ENCODE data around the gene LGALS13.

Gene LGALS13

GRCh38 chr19:39602224-39602623, at the start of gene LGALS13:
TSS of gene LGALS13 (plus strand) at chr19:39602524. CDS start at chr19:39602569, 45 bp downstream.
- peak; percentile 82 for DNase-seq

GRCh38 chr19:39553082-39553652, 49.2 kb upstream of the LGALS13 start:
- no peak for DNase-seq

- DNase-seq: no peak
Observed at GRCh38 chr19:39554701-39555311, 47.5 kb upstream of the LGALS13 start.

DNA sequence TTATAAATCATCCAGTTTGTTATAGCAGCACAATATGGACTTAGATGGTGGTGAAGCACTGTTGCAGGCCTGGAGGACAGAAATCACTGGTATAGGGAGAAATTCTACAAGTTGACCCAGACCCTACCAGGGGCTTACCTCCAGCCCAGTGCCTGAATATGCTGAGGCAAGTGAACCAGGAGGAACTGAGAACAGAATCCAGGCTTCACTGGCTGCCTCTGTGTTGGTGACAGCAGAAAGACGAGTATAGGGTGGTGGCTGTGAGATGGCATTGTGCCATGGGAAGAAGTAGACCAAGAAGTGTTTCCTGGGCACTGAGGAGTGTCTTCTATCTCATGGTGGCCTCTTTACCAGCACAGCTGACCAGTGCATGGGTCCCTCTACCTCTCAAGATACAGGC, 46.4 kb upstream of the LGALS13 start:
- DNase-seq: no peak

- no peak for DNase-seq
Observed at GRCh38 chr19:39557811-39558623, 44.3 kb upstream of the LGALS13 start.

GRCh38 chr19:39558624-39559117, 43.7 kb upstream of the LGALS13 start:
- DNase-seq: no peak

DNA sequence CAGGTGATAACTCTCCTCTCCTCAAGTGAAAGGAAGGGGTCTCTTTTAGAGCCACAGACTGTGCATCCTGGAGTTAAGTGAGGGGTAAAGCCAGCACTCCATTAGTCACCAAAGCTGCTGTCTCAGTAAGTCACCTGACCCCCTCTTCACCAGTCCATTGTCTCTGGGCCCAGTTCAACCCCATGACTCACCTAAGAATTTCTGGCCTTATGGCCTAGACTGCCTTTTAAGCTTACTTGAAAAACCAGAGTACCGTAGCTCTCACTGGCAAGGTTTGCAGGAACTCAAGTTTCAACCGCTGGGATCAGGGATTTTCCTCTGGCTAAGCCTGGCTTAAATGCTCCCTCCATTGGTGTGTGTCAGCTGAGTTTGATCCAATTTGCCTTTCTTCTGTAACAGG, 38.9 kb upstream of the LGALS13 start:
- no peak for DNase-seq

- no peak for DNase-seq
Observed at GRCh38 chr19:39566064-39566463, 36.3 kb upstream of the LGALS13 start.

DNA sequence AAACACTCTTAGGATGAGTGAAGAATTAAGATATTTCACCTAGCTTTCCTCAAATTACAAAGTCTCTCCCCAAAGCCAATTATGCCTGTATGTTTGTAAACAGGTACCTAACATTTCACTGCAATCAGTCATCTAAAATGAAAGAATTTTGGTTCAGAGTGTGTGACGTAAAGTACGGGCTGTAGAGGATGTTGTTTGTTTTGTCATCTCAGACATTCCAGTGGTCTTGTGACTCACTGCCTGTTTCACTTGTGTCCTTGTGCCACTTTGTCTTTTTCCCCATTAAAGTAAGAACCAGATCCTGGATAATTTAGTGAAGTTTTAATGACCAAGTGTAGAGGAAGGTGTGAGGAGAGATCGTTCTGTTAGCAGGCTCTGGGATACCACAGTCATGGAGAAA, 33.7 kb upstream of the LGALS13 start:
- no peak for DNase-seq

DNA sequence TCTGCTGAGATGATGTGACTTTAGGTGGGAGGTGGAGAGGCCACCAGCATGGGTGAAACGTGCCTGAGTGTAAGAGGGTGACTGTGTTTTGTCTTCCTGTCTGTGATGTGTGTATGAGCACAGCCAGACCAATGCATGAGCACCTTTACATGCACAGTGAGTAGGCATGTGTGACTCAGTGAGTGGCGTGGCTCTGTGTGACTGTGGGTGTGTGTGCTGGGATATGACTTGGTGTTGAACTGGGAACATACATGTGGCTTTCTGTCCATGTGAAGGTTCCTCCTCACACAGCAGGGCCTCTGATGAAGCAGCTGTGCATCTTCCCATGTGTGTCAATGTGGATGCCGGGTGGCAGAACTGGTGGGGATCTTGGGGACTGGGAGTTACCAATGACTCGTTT, 19.9 kb upstream of the LGALS13 start:
- no peak for DNase-seq

DNA sequence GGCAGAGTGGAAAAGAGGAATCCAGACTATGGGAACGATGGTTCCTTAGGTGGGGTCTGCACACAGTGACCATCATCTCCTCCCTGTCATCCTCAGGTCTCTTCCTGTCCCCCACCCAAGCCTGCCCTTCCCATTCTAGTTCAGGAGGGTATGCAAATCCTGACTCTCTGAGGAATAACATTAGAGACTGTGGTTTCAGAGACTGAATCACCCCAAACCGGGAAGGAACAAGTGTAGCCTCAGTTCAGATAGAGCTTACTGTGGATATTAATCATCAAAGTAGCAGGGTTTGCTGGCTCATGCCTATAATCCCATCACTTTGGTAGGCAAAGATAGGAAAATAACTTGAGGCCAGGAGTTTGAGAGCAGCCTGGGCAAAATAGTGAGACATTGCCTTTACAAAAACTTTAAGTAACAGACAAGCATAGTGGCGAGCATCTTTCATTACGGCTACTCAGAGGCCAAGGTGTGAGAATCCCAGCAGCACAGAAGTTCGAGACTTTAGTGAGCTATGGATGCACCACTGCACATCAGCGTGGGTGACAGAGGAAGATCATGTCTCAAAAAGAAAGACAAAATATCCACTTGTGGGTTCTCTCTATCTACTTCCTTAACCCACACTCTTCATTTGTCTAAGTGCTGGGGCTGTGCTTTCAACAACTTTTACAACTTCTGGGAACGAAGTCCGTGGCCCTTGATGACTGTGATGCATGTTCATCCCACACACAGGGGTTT, 19.3 kb upstream of the LGALS13 start:
- no peak for DNase-seq

DNA sequence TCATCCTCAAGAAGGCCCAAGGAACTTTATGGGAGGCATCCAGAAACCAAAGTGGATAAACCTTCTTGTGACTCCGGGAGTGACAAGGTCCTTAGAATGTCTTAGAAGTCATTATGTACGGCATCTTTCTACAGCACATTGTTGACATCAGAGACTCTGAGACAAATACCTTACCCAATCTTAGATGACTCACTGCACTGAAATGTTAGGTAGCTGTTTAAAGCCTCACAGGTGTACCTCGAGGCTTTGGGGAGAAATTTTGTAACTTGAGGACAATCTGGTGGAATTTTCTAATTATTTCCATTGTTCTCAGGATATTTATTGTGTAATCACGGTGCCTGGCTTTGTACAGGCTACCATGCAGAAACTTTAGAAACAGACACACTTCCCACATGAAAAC, 14.8 kb upstream of the LGALS13 start:
- DNase-seq: no peak

GRCh38 chr19:39588066-39588465, 14.3 kb upstream of the LGALS13 start:
- DNase-seq: no peak

- DNase-seq: no peak
Observed at GRCh38 chr19:39590265-39590664, 12.1 kb upstream of the LGALS13 start.

- DNase-seq: no peak
Observed at GRCh38 chr19:39592381-39592780, 9.9 kb upstream of the LGALS13 start.

DNA sequence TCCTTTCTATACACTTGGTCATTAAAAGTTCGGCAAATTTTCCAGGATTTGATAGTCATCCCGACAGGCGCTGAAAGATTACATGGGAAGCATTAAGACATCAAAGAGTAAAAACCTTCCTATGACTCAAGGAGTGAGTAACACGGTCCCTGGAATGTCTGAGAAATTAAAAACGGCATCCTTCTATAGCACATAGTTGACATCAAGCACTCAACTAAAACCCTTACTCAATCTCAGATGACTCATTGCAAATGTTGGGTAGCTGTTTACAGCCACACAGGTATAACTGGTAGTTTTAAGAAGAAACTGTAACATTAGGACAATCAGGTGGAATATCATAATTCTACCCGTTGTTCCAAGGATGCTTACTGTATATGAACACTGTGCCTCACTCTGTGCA, 6.4 kb upstream of the LGALS13 start:
- no peak for DNase-seq

GRCh38 chr19:39596911-39597310, 5.4 kb upstream of the LGALS13 start:
- no peak for DNase-seq

DNA sequence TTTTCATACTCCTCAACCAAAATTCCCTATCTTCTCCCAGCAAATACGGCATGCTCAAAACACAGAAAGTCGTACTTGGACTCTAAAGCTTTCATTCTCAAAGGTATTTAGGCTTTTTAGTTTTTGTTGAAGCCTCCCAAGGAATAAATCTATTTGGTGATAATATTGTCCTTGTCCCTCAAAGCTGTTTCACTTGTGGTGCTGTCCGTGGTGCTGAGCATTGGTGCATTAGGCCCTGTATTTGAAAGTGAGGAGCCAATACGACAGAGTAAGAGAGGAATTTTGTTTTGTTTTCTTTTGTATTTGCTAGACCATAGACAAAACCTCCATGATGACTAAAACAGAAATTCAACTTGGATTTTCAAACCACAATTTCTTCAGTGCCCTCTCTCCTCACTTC, 3.2 kb upstream of the LGALS13 start:
- DNase-seq: no peak

GRCh38 chr19:39603825-39604224, 1.5 kb downstream of the LGALS13 start:
- no peak for DNase-seq

DNA sequence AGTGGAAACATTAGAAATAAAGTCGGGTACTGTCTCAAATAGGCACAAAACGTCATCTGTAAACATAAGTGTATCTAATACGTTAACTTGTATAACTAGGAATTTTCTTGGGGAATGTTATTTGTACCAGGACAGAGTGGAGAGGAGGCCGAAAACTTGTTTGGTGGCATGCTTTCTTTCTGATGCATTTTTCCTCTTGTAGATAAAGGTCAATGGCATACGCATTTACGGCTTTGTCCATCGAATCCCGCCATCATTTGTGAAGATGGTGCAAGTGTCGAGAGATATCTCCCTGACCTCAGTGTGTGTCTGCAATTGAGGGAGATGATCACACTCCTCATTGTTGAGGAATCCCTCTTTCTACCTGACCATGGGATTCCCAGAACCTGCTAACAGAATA, 4.7 kb downstream of the LGALS13 start:
- DNase-seq: no peak

GRCh38 chr19:39607561-39607960, 5.2 kb downstream of the LGALS13 start:
- DNase-seq: no peak

- no peak for DNase-seq
Observed at GRCh38 chr19:39613597-39613996, 11.3 kb downstream of the LGALS13 start.

DNA sequence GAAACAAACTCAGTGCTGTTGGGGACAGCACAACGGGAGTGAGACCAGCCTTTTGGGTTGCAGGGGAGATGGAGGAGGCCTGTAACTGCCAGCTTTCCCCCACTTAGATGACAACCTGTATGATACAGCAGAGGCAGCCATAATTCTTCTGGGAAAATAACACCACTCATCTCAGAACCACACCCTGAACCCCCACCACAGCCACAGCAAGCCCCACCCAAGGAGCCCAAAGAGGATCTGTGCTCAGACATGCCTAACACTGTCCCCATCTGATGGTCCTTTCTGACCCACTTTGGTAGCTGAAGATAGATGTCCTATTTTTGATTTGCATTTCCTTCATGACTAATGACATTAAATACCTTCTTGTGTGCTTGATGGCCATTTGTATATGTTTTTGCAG, 15.4 kb downstream of the LGALS13 start:
- DNase-seq: no peak

All from NCI-H2227 treated with DMSO at 0.1 percent for 48 hours (cell line).